ENCODE results near the gene ZNF529. TPM values are rescaled to one million over a fixed set of nuclear protein-coding genes. Genes with fewer than 3 reads are reported as not detected.
A peak's percentile ranks its signal among the peaks of the same experiment; 100 is the strongest.

ZNF529 gene
- total RNA-seq, 1 experiment from 2014 or later, result 4.2 TPM

DNA sequence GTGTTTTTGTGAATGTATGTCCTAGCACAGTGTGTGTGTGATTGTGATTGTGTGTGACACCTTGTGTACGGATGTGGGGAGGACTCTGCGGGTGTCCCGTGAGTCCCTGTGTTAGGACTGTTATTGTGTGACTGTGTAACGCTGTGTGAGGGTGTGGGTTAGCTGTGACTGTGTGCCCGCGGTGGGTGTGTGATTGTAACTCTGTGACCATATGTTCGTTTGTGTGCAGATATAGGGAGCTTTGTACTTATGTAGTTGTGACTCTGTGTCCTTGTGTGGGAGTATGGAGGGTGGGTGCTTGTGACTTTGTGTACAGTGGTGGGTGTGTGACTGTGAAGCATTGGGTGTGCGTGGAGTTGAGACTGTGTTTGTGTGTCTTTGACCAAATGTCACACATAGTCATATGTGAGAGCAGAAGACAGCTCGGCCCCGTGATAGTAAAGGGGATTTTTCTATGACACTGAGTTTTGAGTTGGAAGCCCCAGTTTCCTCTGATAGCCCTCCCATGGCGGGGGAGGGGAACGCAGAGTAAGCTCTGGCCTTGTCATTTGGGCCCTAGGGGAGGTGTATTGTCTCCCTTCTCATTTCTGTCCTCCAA, 44.1 kb downstream of the ZNF529 start:
- no peaks in the 10 kb centered on the region for H4K20me1 ChIP-seq (ENCODE audit: insufficient read depth)
- TF ChIP-seq CTCF (conservative IDR thresholded peaks at IDR 0.05) (no peak), EZH2 (IDR thresholded peaks at IDR 0.05; ENCODE audit: low read depth) (no peak)
- ChIA-PET POLR2A (ENCODE audit: unreplicated experiment) (interaction anchor here (0.7 to 0.8 kb wide), 3 partner anchors 44 to 538 kb away, joined by 4 to 8 read pairs (median 4); partner anchors contain the start of gene ZNF529), CTCF (no interaction called here)
- no peaks in the 10 kb centered on the region for H3K27me3 ChIP-seq (ENCODE audit: insufficient read depth, low read depth)
- intact Hi-C loops (cut with micrococcal nuclease; ENCODE audit: unreplicated experiment), result loop anchor here (1.0 to 2.0 kb wide), 6 partner anchors 40 to 321 kb away; partner anchors contain the start of genes ZNF146, ZNF345, ZNF529 and ZNF566
- peak overlapping the region; percentile 80 for H3K4me3 ChIP-seq
- H3K9me3 ChIP-seq (ENCODE audit: insufficient read depth, low read depth), result peaks cover 49% of the 10 kb centered on the region
- H3F3A ChIP-seq (ENCODE audit: insufficient read depth, low read depth), result no peaks in the 10 kb centered on the region
- H3K36me3 ChIP-seq (ENCODE audit: low read depth), result peaks cover 23% of the 10 kb centered on the region
- H2AFZ ChIP-seq, result peak overlapping the region; percentile 96
- no peak for DNase-seq
- no peaks in the 10 kb centered on the region for H3K9me2 ChIP-seq (ENCODE audit: insufficient read depth)
- H3K27ac ChIP-seq, result no peak overlapping the region
- no TSS peak for BruUV-seq (replicated peaks)
- H3K79me2 ChIP-seq (ENCODE audit: low read depth), result peaks cover 41% of the 10 kb centered on the region
- H3K4me1 ChIP-seq (replicated peaks; ENCODE audit: insufficient read depth), result peaks cover 6% of the 10 kb centered on the region; the same call in 1 of the 2 replicates
- H3K4me2 ChIP-seq, result peak overlapping the region; percentile 83

DNA sequence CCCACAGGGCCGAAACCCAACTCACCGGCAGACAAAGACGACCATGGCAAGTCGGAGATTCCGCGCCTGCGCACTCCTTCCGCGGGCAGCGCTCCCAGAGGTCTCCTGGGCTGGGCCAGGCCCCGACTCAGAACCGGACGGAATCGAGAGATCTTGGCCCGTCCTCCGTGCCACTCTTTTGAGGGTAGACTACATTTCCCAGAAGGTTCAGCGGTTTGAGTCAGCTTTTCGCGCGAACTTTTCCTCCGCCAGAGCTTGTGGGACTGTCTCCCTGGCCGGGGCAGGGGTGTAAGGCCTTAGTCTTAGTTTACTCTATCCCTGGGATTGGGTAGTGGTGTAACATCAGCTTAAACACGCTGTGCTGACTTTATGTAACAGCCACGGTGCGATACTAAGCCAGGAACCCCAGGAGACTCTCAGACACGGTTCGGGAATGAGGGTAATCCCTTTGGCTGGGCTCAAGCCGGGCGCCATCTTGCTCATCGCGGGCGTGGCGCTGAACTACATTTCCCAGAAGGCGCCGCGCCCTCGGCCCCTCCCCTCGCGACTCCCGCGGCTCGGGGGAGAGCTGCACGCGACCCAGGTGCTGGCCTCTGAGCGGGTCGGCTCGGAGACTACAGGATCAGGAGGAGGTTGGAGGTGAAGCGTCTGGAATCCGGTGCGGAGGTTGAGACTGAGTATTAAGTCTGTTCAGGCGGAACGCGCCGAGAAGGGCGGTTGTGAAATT, 44.7 kb downstream of the ZNF529 start, which contains the start of gene ZNF260:
TSS of gene ZNF260 (minus strand) at position 78 of the 727 bp plus-strand sequence. CDS start 13,033 bp downstream, outside the sequence.
- Histone ChIP-seq H3K9me3 (ENCODE audit: insufficient read depth, low read depth) (peaks cover 52% of the 10 kb centered on the region), H3F3A (ENCODE audit: insufficient read depth, low read depth) (no peaks in the 10 kb centered on the region), H3K9me2 (ENCODE audit: insufficient read depth) (no peaks in the 10 kb centered on the region), H3K36me3 (ENCODE audit: low read depth) (peaks cover 19% of the 10 kb centered on the region), H3K79me2 (ENCODE audit: low read depth) (peaks cover 41% of the 10 kb centered on the region), H3K4me3 (peak within 1 kb of the TSS; percentile 80), H4K20me1 (ENCODE audit: insufficient read depth) (no peaks in the 10 kb centered on the region), H3K27ac (peak within 1 kb of the TSS; percentile 74), H2AFZ (peak within 1 kb of the TSS; percentile 96), H3K4me1 (replicated peaks; ENCODE audit: insufficient read depth) (peaks cover 6% of the 10 kb centered on the region; the same call in 1 of the 2 replicates), H3K27me3 (ENCODE audit: insufficient read depth, low read depth) (no peaks in the 10 kb centered on the region), H3K4me2 (peak within 1 kb of the TSS; percentile 83)
- CTCF ChIA-PET, result interaction anchor here (0.6 to 0.7 kb wide), 2 partner anchors 19 to 109 kb away, joined by 3 to 9 read pairs; no protein-coding TSS in a partner anchor
- DNase-seq, result peak; percentile 86 to 92
- POLR2A ChIA-PET (ENCODE audit: unreplicated experiment), result interaction anchor here (0.6 to 0.9 kb wide), 5 partner anchors 45 to 537 kb away, joined by 4 to 10 read pairs (median 8); partner anchors contain the start of genes ZNF345 and ZNF529
- BruUV-seq (replicated peaks), result TSS peak; percentile 57
- intact Hi-C loops (cut with micrococcal nuclease; ENCODE audit: unreplicated experiment), result loop anchor here (1.0 to 2.0 kb wide), 6 partner anchors 40 to 322 kb away; partner anchors contain the start of genes ZNF146, ZNF345, ZNF529 and ZNF566
- no peak for TF ChIP-seq EZH2 (IDR thresholded peaks at IDR 0.05; ENCODE audit: low read depth)
- no peak for TF ChIP-seq CTCF (conservative IDR thresholded peaks at IDR 0.05)

DNA sequence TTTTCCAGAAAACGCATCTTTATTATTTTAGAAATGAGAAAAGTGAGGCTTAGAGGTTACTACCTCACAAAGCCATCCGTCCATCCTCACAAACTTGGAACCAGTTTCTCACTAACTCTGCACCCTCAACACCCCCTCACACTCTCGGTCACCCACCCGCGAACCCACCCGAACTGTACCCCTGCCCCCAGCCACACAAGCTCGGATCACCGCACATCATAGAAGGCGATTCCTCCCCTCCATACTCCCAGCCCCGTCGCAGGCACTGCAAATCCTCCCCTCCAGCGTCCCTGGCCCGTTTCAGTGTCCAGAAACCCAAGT, 45.3 kb downstream of the ZNF529 start:
- peaks cover 55% of the 10 kb centered on the region for H3K9me3 ChIP-seq (ENCODE audit: insufficient read depth, low read depth)
- BruUV-seq (replicated peaks), result no TSS peak
- peak overlapping the region; percentile 80 for H3K4me3 ChIP-seq
- ChIA-PET POLR2A (ENCODE audit: unreplicated experiment) (interaction anchor here (0.6 to 0.9 kb wide), 2 partner anchors 49 to 323 kb away, joined by 8 to 10 read pairs; partner anchors contain the start of gene ZNF345), CTCF (interaction anchor here (0.6 to 0.7 kb wide), 2 partner anchors 20 to 109 kb away, joined by 3 to 9 read pairs; no protein-coding TSS in a partner anchor)
- no peaks in the 10 kb centered on the region for H3K9me2 ChIP-seq (ENCODE audit: insufficient read depth)
- TF ChIP-seq EZH2 (IDR thresholded peaks at IDR 0.05; ENCODE audit: low read depth) (no peak), CTCF (conservative IDR thresholded peaks at IDR 0.05) (no peak)
- H3K27ac ChIP-seq, result peak overlapping the region; percentile 74
- H4K20me1 ChIP-seq (ENCODE audit: insufficient read depth), result no peaks in the 10 kb centered on the region
- peak overlapping the region; percentile 83 for H3K4me2 ChIP-seq
- peaks cover 41% of the 10 kb centered on the region for H3K79me2 ChIP-seq (ENCODE audit: low read depth)
- no peak for DNase-seq
- H3K4me1 ChIP-seq (replicated peaks; ENCODE audit: insufficient read depth), result peaks cover 6% of the 10 kb centered on the region; the same call in 1 of the 2 replicates
- peaks cover 17% of the 10 kb centered on the region for H3K36me3 ChIP-seq (ENCODE audit: low read depth)
- peak overlapping the region; percentile 96 for H2AFZ ChIP-seq
- intact Hi-C loops (cut with micrococcal nuclease; ENCODE audit: unreplicated experiment), result loop anchor here (1.0 to 2.0 kb wide), 6 partner anchors 39 to 322 kb away; partner anchors contain the start of genes ZNF146, ZNF345, ZNF529 and ZNF566
- no peaks in the 10 kb centered on the region for H3F3A ChIP-seq (ENCODE audit: insufficient read depth, low read depth)
- H3K27me3 ChIP-seq (ENCODE audit: insufficient read depth, low read depth), result no peaks in the 10 kb centered on the region
